Activated CD8-positive, alpha-beta T cell treated with anti-CD3 and anti-CD28 coated beads, Interleukin-2, amount 10 ng/mL, durations not matched to agents 7 days and 5 days (primary cell): Measurements from ENCODE around the gene YIF1B. TPM values are rescaled to one million over a fixed set of nuclear protein-coding genes. Genes with fewer than 3 reads are reported as not detected.
A peak's percentile ranks its signal among the peaks of the same experiment; 100 is the strongest.

Source experiments
- ATAC-seq: fragments of 150-1000 bp; cut with Tn5 transposase; one replicate; pipeline ENCODE4 v1.10.0; 2021; ENCODE audit warnings: moderate library complexity
- CTCF ChIA-PET: fragments of 350-600 bp; sonication (Branson Sonifier 250); formaldehyde crosslinking; loops from one replicate; lab custom pipeline; 2021; ENCODE audit warnings: antibody characterized with exemption; lab: Charles Lee
- POLR2A ChIA-PET: fragments of 350-600 bp; sonication (Branson Sonifier 250); formaldehyde crosslinking; loops from one replicate; lab custom pipeline; 2021; ENCODE audit warnings: antibody characterized with exemption; lab: Charles Lee
- DNase-seq: peaks from one replicate; pipeline ENCODE4 v3.0.0-alpha.2; 2020
- H3K27ac Mint-ChIP-seq: one replicate; pipeline ENCODE4 v1.8.0; 2021; ENCODE audit warnings: mild to moderate bottlenecking, mixed read lengths
- H3K27me3 Mint-ChIP-seq: one replicate; pipeline ENCODE4 v1.8.0; 2021; ENCODE audit warnings: low read depth, mixed read lengths
- H3K36me3 Mint-ChIP-seq: one replicate; pipeline ENCODE4 v1.8.0; 2021; ENCODE audit warnings: low read depth, mixed read lengths
- H3K4me1 Mint-ChIP-seq: one replicate; pipeline ENCODE4 v1.8.0; 2021; ENCODE audit warnings: low read depth, mixed read lengths
- H3K4me3 Mint-ChIP-seq: one replicate; pipeline ENCODE4 v1.8.0; 2021; ENCODE audit warnings: mild to moderate bottlenecking, mixed read lengths
- H3K9me3 Mint-ChIP-seq: one replicate; pipeline ENCODE4 v1.8.0; 2022; ENCODE audit warnings: mixed read lengths; ENCODE audit not compliant: insufficient read depth
- total RNA-seq, 2 experiments: library from RNA; stranded (reverse); gene quantifications; one replicate each; pipeline ENCODE4 v1.2.3, GENCODE V29; 2021

YIF1B gene
- total RNA-seq, 2 experiments from 2014 or later, result 66.6 to 72.3 TPM

DNA sequence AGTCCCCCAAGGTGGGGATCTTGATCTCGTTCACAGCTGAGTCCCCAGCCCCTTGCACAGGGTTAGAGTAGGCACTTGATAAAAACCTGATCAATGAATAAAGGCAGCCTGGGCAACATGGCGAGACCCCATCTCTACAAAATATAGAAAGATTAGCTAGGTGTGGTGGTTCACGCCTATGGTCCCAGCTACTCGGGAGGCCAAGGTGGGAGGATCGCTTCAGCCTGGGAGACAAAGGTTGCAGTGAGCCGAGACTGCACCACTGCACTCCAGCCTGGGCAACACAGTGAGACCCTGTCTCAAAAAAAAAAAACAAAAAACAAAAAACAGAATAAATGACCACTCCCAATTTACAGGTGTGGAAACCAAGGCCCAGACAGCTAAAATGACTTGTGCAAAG is 4.8 kb downstream of the YIF1B start:
- DNase-seq (no peak), ATAC-seq (no peak)
- no peak overlapping the region for H3K4me3 Mint-ChIP-seq
- peak overlapping the region; percentile 41 for H3K27ac Mint-ChIP-seq
- no peaks in the 10 kb centered on the region for H3K9me3 Mint-ChIP-seq
- ChIA-PET CTCF (interaction anchor here (0.7 to 1.2 kb wide), 2 partner anchors 67 to 92 kb away, joined by 3 read pairs; partner anchors contain the start of gene FAM98C), POLR2A (interaction anchor here (2.1 kb wide), 1 partner anchor 47 kb away, joined by 6 read pairs; the partner anchor contains the start of gene SPINT2)
- H3K36me3 Mint-ChIP-seq, result peaks cover 18% of the 10 kb centered on the region
- no peaks in the 10 kb centered on the region for H3K27me3 Mint-ChIP-seq
- H3K4me1 Mint-ChIP-seq, result peaks cover 16% of the 10 kb centered on the region

GRCh38 chr19:38310279-38310670 is 5.5 kb downstream of the YIF1B start:
- ATAC-seq, result no peak
- H3K9me3 Mint-ChIP-seq, result no peaks in the 10 kb centered on the region
- POLR2A ChIA-PET, result interaction anchor here (0.7 kb wide), 1 partner anchor 44 kb away, joined by 4 read pairs; no protein-coding TSS in a partner anchor
- no peaks in the 10 kb centered on the region for H3K27me3 Mint-ChIP-seq
- peaks cover 15% of the 10 kb centered on the region for H3K4me1 Mint-ChIP-seq
- H3K27ac Mint-ChIP-seq, result no peak overlapping the region
- DNase-seq, result no peak
- CTCF ChIA-PET, result no interaction called here
- H3K4me3 Mint-ChIP-seq, result no peak overlapping the region
- peaks cover 18% of the 10 kb centered on the region for H3K36me3 Mint-ChIP-seq

GRCh38 chr19:38309615-38310278 is 6.0 kb downstream of the YIF1B start:
- DNase-seq (no peak), ATAC-seq (no peak)
- H3K4me3 Mint-ChIP-seq, result no peak overlapping the region
- peaks cover 12% of the 10 kb centered on the region for H3K4me1 Mint-ChIP-seq
- CTCF ChIA-PET, result interaction anchor here (1.5 kb wide), 1 partner anchor 26 kb away, joined by 4 read pairs; the partner anchor contains the start of gene CATSPERG
- no peaks in the 10 kb centered on the region for H3K27me3 Mint-ChIP-seq
- H3K36me3 Mint-ChIP-seq, result peaks cover 18% of the 10 kb centered on the region
- no peaks in the 10 kb centered on the region for H3K9me3 Mint-ChIP-seq
- POLR2A ChIA-PET, result interaction anchor here (0.7 kb wide), 1 partner anchor 44 kb away, joined by 4 read pairs; no protein-coding TSS in a partner anchor
- H3K27ac Mint-ChIP-seq, result no peak overlapping the region

GRCh38 chr19:38308926-38309614 is 6.7 kb downstream of the YIF1B start:
- no peak for DNase-seq
- Mint-ChIP-seq H3K4me1 (peaks cover 9% of the 10 kb centered on the region), H3K4me3 (no peak overlapping the region), H3K9me3 (no peaks in the 10 kb centered on the region), H3K36me3 (peaks cover 20% of the 10 kb centered on the region), H3K27ac (no peak overlapping the region), H3K27me3 (no peaks in the 10 kb centered on the region)
- POLR2A ChIA-PET, result no interaction called here
- ATAC-seq, result no peak
- CTCF ChIA-PET, result interaction anchor here (1.5 kb wide), 1 partner anchor 27 kb away, joined by 4 read pairs; the partner anchor contains the start of gene CATSPERG

DNA sequence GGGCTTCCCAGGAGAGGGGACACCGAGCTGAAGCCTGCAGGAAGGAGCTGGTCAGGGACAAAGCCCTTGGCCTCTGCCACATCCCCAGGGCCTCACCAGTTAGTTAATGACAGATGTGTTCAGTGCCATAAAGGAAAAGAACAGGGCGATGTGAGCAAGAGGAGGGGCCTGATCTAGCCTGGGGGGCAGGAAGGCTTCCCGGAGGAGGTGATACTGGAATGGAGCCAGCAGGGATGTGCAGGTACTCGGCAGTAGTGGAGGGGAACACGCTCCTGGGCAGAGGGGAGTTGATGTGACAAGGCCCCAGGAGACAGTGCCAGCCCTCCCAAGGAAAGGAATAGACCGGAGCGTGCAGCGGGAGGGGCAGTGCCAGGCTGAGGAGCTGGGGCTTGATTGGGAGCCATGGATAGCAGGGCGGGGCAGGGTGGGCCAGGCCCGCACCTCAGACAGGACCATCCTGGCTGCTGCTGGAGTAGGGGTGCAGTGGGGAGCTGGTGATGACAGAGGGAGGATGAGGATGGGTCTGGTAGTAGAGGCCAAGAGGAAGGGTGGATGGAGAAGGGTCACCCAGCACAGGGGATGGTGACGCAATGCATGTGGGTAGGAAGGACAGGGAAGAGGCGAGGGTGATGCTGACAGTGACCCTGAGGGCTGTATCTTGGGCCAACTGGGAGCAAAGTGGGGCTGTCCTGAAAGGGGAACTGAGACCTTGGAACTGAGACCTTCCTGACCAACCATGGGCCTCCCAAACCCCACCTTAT is 7.6 kb downstream of the YIF1B start:
- H3K4me3 Mint-ChIP-seq, result no peak overlapping the region
- no peak for ATAC-seq
- DNase-seq, result no peak
- POLR2A ChIA-PET, result interaction anchor here (0.9 kb wide), 1 partner anchor 11 kb away, joined by 3 read pairs; no protein-coding TSS in a partner anchor
- CTCF ChIA-PET, result interaction anchor here (1.5 kb wide), 1 partner anchor 28 kb away, joined by 4 read pairs; the partner anchor contains the start of gene CATSPERG
- H3K27me3 Mint-ChIP-seq, result no peaks in the 10 kb centered on the region
- H3K9me3 Mint-ChIP-seq, result no peaks in the 10 kb centered on the region
- H3K4me1 Mint-ChIP-seq, result peaks cover 4% of the 10 kb centered on the region
- peaks cover 18% of the 10 kb centered on the region for H3K36me3 Mint-ChIP-seq
- H3K27ac Mint-ChIP-seq, result no peak overlapping the region

DNA sequence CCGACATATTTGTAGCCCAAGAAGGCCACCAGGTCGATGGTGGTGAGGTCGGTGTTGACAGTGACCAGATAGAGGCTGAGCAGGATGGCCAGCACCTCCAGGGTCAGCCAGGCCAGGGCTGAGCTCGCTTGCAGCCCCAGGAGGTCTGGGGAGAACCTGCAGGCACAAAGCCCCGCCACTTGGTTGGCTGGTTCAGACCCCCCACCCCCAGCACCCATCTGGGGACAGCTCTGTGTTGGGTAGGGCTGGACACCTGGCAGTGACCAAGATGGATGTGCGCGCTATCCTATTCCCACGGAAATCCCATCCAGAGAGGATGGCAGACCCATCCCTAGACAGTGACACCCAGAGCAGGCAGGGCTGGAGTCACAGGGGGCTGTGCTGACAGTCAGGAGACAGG is 8.2 kb downstream of the YIF1B start:
- peaks cover 18% of the 10 kb centered on the region for H3K36me3 Mint-ChIP-seq
- ATAC-seq, result no peak
- no peaks in the 10 kb centered on the region for H3K27me3 Mint-ChIP-seq
- CTCF ChIA-PET, result no interaction called here
- POLR2A ChIA-PET, result interaction anchor here (0.9 kb wide), 1 partner anchor 12 kb away, joined by 3 read pairs; no protein-coding TSS in a partner anchor
- H3K9me3 Mint-ChIP-seq, result no peaks in the 10 kb centered on the region
- H3K27ac Mint-ChIP-seq, result no peak overlapping the region
- H3K4me3 Mint-ChIP-seq, result no peak overlapping the region
- no peak for DNase-seq
- H3K4me1 Mint-ChIP-seq, result peaks cover 3% of the 10 kb centered on the region

- Mint-ChIP-seq H3K27ac (no peak overlapping the region), H3K4me1 (no peaks in the 10 kb centered on the region), H3K36me3 (peaks cover 18% of the 10 kb centered on the region), H3K27me3 (no peaks in the 10 kb centered on the region), H3K9me3 (no peaks in the 10 kb centered on the region), H3K4me3 (no peak overlapping the region)
- DNase-seq (no peak), ATAC-seq (no peak)
- POLR2A ChIA-PET, result interaction anchor here (0.9 kb wide), 1 partner anchor 12 kb away, joined by 3 read pairs; no protein-coding TSS in a partner anchor
- CTCF ChIA-PET, result no interaction called here
These were observed 8.7 kb downstream of the YIF1B start for GRCh38 chr19:38307076-38307475.

GRCh38 chr19:38306236-38306635 is 9.5 kb downstream of the YIF1B start:
- ATAC-seq, result no peak

GRCh38 chr19:38304866-38305429 is 10.8 kb downstream of the YIF1B start:
- Mint-ChIP-seq H3K9me3 (no peaks in the 10 kb centered on the region), H3K27me3 (no peaks in the 10 kb centered on the region), H3K4me3 (no peak overlapping the region), H3K27ac (no peak overlapping the region), H3K36me3 (peaks cover 14% of the 10 kb centered on the region), H3K4me1 (no peaks in the 10 kb centered on the region)
- CTCF ChIA-PET, result no interaction called here
- POLR2A ChIA-PET, result no interaction called here
- DNase-seq (no peak), ATAC-seq (no peak)

More at GRCh38 chr19:38306236-38306635, 9.5 kb downstream of the YIF1B start:
- H3K4me1 Mint-ChIP-seq, result no peaks in the 10 kb centered on the region
- POLR2A ChIA-PET, result no interaction called here
- CTCF ChIA-PET, result no interaction called here
- DNase-seq, result no peak
- H3K27me3 Mint-ChIP-seq, result no peaks in the 10 kb centered on the region
- H3K4me3 Mint-ChIP-seq, result no peak overlapping the region
- no peaks in the 10 kb centered on the region for H3K9me3 Mint-ChIP-seq
- peaks cover 18% of the 10 kb centered on the region for H3K36me3 Mint-ChIP-seq
- no peak overlapping the region for H3K27ac Mint-ChIP-seq

GRCh38 chr19:38304352-38304865 is 11.3 kb downstream of the YIF1B start:
- ATAC-seq (no peak), DNase-seq (no peak)
- Mint-ChIP-seq H3K36me3 (peaks cover 14% of the 10 kb centered on the region), H3K9me3 (no peaks in the 10 kb centered on the region), H3K27me3 (no peaks in the 10 kb centered on the region), H3K4me3 (no peak overlapping the region), H3K27ac (no peak overlapping the region), H3K4me1 (no peaks in the 10 kb centered on the region)
- ChIA-PET CTCF (interaction anchor here (1.0 kb wide), 1 partner anchor 31 kb away, joined by 3 read pairs; the partner anchor contains the start of gene CATSPERG), POLR2A (no interaction called here)
